HG03280 (cell line): ENCODE data around the gene MACROH2A1.

ENCODE experiments used
- ATAC-seq: cut with Tn5 transposase; IDR thresholded peaks from one replicate; pipeline ENCODE4 v1.9.1; 2021; ENCODE audit warnings: mild to moderate bottlenecking, moderate library complexity; ENCODE audit not compliant: unreplicated experiment

Gene MACROH2A1

DNA sequence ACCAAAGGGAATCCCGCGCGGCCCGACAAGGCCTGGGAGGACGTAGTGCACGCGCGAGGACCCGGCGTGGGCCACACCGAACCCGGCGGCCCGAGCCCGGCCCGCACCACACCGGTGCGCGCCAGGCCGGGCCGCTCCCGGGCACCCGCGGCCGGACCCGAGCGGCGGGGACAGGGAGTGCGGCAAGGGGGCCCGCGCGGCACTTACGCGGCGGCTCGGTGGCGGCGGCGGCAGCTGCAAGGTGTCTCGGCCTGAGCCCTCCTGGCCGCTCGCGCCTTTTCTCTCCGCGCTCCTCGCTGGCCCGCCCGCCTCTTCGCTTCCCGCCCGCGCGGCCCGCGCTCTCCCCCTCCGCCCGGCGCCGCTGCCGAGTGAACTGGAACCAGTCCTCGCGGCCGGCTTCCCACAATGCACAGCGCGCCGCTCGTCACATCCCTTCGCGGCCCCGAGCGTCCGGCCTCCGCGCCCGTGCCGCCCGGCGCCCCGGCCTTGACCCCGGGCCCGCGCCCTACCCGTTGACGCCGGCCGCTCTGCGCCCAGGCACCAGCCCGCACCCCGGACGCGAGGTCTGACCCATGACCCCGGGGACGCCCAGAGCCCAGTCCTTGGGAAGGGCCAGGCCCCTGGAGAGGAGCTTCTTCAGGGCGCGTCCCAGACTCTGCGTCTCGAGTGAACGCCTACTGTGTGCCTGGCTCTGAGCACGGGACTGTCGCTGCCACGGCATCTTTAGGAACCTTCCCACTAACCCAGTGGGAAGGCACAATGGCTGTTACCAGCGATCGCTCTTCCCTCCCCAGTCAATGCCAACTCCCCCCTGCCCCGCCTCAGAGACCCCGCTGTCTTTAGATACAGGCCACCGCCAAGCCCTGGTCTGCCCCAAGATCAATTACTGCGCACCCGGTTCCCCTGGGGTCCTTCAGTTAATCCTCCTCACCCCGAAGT, at the start of gene MACROH2A1:
TSS of gene MACROH2A1 (minus strand) at position 377 of the 939 bp plus-strand sequence. CDS start 10,138 bp downstream, outside the sequence.
- ATAC-seq: peak; percentile 84

DNA sequence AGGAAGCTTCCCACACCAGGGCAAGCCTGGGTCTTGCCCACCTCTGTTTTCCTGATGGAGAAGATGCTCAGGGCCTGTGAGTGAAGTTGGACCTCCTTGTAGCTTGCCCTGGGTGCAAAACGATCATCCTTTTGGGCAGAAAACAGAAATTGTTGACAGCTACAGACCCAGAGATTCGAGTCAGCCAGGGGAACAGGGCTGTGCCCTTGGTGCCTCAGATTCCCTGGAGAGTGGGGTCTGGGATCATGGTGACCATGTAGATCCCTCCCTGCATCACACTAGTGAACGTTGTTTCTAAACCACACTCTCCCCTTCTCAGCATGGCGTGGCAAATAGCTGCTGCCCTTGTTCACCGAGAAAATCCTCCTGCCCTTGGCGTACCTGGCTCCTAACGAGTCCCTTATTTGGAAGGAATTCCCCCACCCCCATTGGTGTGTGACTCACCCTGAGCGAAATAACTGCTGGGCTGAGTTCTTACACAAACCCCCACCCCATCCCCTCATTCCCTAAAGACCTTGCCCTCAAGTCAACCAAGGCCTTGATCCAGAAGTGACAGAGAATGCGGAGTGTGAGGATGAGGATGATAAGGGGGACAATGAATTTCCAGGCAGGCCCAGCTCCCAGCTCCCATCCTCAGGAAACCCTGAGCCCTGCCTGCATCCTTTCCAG, 49.2 kb upstream of the MACROH2A1 start:
- ATAC-seq: no peak

- no peak for ATAC-seq
Observed at GRCh38 chr5:135447298-135447929, 48.4 kb upstream of the MACROH2A1 start, which contains the start of gene DCANP1. TSS of gene DCANP1 (minus strand) at chr5:135447348. CDS start at chr5:135447108, 240 bp downstream.

DNA sequence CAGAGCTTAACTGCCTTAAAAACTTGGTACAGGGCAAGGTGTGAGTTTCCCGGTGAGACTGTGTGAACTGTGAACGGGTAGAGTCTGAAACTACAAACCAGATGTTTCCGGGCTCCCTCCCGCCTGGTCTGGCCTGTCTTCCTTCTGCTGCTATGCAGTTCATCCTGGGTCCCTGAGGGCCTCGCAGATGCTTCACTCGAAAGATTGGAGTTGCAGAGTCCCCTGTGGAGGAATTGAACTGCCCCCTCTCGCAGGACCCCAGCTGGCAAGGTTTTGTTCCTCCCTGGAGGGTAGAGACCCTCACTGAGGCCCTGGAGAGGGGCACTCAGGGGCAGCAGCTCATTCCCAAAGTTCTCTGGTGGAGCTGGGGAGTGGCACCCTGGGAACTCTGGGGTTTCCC, 47.6 kb upstream of the MACROH2A1 start:
- no peak for ATAC-seq

GRCh38 chr5:135446206-135446605, 47.2 kb upstream of the MACROH2A1 start:
- ATAC-seq: no peak

DNA sequence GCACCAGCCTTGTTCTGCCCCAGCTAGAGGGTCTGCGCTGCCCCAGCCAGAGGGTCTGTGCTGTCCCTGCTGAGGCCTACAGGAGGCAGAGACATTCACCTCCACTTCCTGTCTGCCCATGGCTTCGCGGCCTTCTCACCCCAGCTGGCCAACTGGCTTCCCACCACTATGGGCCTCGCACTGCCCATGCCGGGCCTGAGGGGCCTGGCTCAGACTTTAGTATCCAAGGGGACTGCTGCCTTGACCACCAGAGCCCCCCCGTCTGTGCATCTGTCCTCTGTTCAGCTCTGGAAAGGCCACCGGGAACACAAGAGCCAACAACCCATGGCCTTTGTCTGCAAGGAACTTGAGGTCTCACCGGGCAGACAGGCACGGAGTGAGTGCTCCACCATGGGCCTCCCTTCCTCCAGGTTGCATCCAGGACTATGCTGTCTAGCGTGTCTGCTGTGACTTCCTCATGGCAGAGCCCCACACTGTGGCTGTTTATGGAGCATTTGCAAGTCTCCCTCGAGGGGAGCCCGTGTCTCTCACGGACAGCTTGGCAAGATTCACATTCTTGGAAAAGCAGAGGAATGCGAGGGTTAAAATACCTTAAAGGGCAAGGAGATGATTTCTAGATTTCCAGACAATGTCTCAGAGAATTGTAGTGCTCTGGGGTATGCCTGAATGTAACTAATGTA, 46.4 kb upstream of the MACROH2A1 start:
- ATAC-seq: no peak

GRCh38 chr5:135444881-135445280, 45.9 kb upstream of the MACROH2A1 start:
- no peak for ATAC-seq

DNA sequence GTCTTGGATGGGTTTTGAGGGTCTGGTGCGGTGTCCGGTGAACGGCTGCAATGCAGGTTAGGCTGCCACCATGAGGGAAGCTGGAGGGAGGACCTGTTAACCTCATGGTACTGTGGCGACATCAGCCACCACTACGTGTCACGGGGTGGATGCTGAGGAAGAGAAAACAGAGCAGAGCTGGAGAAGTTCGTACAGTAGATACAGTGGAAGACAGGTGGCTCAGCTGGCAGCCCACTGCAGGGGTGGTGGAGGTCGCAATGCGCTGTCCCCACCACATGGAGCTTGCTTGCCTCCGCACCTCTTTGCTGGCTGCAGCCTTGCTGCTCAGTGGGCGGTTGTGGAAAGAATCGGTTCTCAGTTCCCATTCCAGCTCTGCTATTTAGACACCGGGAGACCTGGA, 45.3 kb upstream of the MACROH2A1 start:
- ATAC-seq: no peak

DNA sequence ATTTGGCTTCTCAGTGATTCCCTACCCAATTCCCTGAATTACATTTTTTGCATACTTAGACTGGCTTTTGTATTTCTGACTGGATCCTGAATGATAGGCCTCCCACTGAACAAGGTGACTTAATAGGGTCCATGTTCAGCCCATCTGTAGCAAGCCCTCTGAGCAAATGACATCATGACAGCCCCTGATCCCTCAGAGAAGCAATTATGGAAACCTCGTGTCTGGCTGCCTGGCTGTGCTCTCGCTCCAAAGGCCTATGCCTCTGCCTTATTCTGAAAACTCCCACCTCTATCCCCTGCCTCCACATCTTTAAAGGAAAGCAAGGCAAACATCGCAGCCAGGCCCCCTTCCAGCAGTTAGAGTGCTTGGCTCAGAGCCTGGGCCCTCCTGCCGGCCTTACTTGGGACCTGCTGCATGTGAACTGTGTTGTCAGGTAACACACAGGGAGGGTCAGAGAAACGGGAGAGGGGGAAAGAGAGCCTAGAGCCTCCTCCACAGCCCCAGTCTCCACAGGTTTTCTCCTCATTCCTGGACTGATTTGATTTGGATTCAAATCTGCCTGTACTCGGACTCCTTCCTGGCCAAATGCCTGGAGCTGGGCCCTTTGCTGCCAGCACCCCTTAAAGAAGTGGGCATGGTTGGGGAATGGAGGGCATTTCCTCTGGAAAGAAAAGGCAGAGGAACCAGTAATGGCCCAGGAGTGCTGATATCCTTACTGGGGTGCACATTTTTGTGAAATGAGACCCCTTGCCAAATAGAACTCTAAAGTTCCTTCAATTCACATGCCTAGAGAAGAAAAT, 44.3 kb upstream of the MACROH2A1 start:
- no peak for ATAC-seq

GRCh38 chr5:135442431-135443160, 43.6 kb upstream of the MACROH2A1 start:
- ATAC-seq: no peak

- ATAC-seq: no peak
Observed at GRCh38 chr5:135441919-135442318, 42.9 kb upstream of the MACROH2A1 start.

GRCh38 chr5:135441350-135441831, 42.4 kb upstream of the MACROH2A1 start:
- ATAC-seq: no peak

DNA sequence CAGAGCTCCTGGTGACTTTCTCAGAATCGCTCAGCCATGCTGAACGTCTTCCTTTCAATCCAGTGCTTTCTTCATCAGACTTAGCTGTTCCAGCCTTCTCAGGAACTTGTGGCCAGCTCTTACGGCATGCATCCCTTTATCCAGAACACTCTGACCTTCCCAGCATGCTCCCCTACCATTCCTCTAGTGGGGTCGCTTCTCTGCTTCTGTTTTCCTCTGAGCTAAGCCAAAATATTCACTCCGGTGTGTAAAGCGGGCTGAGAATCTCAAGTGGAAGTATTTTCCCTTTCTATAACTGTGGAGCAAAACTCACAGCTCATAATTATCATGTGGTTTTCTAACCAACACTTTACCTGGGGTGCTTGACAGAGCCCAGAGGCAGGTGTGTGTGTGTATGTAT, 41.9 kb upstream of the MACROH2A1 start:
- no peak for ATAC-seq

DNA sequence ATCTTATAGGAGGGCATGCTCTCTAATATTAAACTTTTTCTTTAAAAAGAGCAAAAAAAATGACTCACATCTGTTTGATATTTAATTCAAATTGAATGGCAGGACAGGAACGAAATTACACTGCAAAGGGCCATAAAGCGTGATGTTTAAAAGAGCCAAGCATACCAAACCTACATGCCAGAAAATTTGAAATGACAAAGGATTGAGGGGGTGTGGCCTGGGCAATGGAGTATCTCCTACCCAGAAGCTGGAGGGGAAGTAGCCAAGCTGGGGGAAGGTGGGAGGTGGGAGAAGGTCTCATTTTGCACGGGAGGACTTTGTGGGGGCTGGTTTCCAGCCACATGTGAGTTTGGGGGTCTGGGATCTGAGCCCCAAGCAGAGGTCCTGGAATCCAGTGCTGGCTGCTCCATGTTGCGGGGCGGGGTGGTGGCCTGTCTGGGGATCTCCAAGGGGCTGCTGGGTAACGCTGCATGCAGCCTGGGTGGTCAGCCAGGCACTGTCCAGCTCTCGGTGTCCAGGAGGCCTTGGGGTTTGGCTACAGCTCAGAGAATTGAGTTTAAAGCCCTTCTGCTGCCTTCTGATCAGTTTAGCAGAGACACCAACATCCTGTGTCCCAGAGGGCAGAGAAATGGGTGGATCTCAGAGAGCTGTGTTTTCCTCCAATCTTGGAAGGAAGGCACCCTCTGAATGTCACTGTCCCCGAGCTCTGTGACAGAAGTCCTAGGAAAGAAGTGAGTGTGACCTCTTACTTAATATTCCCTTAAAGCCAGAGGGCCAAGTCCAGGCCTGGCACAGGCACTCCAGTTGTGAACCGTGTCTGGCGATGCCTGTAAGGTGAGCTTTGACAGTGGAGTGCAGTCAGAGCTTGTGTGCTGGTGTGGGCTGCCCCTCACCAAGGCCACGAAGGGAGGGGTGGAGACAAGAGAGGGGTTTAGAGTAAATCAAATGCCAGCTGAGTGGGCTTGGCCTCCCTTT, 40.5 kb upstream of the MACROH2A1 start:
- ATAC-seq: no peak

DNA sequence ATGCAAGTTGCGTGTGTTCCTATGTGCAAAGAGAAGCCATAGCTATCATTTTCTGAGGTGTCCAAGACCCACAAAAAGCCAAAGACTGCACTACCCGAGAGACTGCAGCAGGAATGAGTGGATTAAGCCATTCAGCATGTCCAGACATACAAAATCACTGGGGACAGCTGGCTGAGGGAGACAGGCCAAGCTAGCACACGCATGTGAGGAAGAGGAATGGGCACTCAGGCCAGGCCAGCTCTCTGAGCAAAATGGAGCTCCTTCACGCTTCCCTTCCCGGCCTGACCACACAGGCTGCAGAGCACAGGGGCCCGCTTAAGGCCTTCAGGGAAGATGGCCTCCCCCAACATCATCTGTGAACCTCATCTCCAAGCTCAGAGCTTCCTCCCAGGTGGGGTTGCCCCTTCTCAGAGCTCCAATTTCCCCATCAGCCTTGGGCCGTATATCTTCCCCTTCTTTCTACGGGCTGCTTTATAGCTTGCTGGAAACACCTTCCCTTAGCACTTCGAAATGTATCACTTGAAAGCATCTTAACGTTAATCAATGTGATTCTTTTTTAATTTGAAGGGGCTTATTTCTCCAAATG, 39.7 kb upstream of the MACROH2A1 start:
- no peak for ATAC-seq

DNA sequence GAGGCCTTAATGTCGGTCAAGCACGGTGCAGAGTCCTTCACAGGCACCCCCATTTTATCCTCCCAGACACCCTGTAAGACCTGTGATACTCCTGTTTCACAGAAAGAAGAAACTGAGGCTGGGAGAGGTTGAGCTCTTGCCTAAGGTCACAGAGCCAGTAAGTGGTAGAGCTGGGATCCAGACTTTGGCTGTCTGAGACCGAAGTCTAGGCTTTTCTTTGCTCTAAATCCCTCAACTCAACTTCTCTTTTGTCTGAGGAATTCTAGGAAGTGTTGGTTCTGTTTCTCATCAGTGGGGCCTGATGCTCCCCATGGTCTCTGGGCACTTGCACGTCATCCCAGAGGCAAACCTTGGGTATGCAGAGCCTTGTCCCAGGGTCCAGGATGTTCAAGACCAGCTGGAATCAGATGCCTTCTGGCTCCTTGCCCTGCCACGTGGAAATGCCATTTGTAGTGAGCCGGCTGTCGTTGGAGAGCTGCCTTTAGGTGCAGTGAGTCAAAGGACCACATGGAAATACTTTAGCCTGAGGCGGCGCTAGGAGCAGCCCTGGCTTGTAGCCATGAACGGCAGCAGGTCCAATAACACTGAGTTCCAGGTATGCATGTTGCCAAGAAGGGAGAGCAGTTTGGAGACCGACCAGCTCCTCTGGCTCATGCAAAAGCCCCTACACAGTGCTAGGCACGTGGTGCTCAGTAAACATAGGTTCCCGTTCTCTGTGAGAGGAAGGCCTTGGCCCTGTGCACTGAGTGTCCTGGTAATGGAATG, 38.9 kb upstream of the MACROH2A1 start:
- no peak for ATAC-seq

DNA sequence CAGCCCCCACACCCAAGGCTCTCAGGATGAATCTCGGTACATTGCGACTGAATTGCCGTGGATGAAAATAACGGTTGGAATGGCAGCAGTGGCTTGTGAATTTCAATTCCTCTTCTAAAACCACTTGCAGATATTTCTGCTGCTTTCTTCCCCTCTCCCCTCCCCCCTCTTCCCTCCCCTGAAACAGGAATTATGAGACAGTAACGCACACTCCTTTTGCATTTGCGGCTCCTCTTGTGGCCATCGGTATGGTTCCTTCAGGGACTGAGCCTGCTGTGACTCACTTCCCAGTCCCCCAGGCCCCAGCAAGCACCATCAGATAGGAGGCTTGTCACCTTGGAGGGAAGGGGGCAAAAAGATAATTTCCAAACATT, 38.4 kb upstream of the MACROH2A1 start:
- ATAC-seq: no peak
